Activated gamma-delta T cell (primary cell): ENCODE measurements around the gene RASGEF1B.
"Not testable (repeated sequence)": the region's sequence is repeated elsewhere in the genome, so short reads cannot be mapped to it uniquely, and the experiment has no call there.

Experiments used
- DNase-seq: peaks from one replicate; lab custom pipeline; 2025; lab: John Stamatoyannopoulos, UW

Gene RASGEF1B

DNA sequence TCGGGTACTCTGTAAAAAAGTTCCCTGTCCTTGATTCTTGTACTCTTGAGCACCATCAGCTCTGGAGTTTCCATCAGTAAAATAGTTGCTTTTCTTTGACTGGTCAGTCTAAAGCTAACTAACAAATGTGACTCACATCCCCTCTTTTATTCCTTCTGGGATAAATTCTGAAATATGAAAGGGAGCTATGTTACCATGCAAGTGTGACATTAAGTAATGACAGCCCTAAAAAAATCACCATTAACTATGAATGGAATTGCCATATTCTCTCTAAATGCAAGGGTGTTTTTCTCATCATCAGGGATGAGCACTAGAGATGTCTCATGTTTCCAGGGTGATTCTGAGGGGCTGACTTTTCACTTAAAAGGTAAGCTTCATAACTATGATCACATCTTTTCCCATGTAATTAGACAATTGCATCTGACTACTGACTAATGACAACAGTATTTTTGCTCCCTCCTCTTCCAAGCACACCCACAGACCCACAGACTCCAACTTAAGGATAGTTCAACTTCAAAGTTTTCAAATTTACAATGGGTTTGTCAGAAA lies 26.9 kb upstream of the RASGEF1B start:
- DNase-seq = no peak

DNA sequence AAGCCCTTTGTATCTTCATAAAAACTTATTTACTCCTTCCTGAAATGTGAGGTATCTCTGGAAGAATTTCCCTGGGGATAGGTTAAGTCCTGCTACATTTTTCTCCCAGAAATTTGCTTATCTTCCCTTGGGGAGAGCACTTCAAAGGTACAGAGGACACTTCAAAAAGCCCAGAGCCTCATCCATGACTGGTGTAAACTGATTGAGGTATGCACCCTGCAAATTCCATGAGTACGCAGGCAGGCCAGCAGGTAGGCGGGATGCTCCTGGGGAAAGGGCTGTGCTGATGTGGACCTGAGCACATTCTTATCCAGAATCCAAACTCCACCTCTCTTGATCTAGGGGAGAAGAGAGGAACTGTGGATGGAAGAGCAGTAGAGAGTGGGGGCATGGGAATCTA lies 26.3 kb upstream of the RASGEF1B start:
- no peak for DNase-seq

DNA sequence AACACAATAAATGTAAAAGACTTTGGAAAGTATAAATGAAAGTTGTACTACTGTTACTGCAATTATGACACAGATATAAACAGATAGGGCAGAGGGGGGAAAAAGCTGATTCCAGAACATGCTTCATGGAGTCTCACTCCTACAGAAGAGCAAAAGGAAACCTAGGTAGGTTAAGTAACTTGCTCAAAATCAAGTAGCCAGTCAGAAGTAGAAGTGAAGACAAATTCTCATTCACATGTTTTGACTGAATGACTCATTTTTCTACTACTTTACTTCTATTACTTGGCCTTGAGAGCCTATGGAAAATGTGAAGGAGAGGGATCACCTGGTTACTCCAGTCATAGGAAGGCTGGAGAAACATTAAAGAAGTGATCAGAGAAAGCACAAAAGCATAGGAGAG lies 23.6 kb upstream of the RASGEF1B start:
- no peak for DNase-seq

DNA sequence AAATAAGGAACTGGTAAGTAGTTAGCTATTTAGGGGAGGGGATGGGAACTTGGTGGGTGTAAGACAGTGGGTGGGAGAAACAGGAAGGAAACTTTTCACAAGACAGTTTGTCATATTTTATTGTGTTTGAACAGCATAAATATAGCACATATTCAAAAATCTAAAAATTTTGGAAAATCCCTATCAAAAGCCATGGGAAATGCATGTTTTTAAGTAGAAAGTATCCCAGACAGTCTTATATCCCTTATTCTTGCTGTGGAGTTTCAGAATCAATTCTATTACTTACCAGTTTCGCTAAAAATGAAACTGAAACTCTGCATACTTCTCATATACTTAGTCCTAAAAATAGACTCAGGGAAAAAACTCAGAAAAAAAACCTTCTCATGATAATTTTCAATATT lies 22.3 kb upstream of the RASGEF1B start:
- DNase-seq = no peak

DNA sequence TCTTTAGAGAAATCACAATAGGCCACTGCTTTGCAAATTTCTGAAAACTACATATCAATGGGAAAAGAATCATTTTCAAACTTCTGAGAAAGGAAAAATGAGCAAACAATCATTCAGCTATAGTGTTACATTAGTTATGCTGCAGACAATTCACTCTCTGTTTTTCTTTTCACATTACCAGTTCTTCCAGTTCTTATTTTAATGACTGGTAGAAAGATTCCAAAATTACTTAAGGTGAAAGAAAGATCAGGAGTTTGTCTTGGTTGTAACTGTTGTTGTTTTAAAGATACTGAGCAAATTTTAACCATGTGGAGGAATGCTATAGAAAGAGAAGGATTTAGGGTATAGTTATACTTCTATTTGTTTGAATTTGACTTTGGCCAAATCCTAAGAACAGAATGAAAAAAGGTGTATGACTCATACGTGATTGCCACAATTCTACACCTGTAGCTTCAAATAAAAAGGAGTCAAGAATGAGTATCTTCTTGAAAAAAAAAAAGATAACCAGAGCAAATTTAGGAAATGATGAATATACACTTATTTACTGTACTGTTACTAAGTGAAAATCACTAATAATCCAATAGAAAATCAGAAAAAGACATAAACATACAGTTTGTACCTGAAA lies 21.0 kb upstream of the RASGEF1B start:
- no peak for DNase-seq

DNA sequence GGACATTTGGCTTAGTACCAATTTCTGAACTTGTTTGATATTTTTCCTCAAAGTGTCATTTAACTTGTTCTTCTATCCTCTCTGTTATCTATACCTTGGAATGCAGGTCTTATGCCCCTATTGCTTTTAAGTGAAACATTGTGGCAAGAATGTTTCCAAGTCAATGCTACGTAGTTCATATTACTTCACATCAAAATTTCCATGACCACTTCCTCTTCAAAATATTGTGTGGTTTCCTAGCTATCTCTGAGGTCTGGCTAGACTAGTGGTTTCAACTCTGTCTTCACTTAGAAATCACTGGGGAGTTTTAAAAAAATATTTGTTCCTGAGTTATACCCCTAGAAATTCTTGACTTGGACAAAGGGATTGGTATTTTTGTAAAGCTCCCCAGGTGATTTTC lies 20.2 kb upstream of the RASGEF1B start:
- DNase-seq = no peak

DNA sequence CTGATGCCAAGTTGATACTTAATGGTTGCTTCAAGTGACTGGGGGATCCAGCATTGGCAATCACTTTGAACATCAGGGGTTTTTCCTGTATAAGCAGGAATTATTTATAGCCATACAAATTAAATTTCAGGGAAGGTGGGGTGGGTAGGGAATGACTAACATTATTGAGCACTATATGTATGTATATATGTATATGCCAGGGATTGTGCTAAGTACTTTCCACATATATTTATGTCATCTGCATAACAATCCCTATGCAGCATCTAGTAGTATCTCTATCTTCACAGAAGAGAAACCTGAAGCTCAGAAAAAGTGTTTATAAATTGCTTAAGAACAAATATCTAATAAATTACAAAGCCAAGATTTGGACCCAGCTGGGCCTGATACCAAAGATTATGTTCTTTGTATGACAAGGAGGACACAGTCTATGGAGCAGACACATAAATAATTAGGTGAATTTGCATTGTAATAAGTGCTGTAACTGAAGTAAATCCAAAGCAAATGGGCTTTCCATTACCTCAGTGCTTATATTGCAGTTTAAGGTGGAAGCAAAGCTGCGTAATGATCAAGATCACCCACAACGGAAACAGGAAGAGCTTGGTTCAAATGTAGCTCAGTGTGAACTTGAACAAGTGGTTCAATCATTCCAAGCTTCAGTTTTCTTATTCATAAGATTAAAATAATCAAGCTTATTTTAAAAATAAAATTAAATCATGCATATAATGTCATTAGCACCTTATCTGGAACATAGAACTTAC lies 18.9 kb upstream of the RASGEF1B start:
- no peak for DNase-seq

DNA sequence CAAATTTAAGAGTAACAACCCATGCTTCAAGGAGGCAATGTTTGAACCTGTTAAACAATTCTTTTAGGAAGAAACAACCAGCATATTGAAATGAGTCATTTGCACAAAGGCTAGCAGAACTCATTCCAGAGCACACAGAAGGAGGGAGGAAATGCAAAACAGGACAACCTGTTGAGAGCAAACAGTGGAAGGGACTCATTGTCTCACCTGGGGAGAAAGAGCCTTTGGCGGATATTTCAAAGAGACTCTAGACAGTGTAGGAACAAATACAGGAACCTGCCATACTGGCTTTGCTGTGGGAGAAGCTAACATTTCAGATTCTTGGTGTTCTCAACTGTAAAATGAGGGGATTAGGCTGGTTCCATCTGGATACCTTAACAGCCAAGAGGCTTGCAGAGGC lies 14.8 kb upstream of the RASGEF1B start:
- DNase-seq = no peak

DNA sequence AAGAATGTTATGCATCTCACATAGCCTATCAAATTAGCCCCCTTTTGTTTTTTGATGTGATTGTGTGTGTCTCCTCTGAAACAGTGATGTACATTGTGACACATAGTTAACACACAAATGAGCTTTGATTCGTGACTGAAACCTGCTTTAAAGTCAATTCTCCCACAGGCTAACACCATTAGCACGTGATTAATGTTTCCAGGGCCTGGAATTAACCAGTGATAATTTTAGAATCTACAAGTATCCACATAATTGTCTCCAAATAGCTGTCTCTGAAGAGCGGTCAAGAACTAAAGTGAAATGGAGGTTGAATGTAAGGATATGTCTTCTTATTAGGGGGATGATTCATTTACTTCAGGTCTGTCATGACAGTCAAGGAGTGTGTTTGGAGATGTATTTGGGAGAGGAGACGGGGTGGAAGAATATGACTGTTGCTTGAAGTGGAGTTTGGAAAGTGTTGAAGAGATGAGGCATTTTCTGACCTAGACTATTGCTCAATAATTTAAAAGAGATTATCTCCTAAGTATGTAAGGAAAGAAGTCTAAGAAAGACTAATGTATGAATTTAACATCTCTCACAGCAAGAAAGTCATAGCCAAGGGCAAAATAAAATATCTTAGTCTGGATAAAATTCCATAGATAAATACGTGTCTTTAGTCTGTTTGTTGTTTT lies 13.7 kb upstream of the RASGEF1B start:
- DNase-seq = no peak

DNA sequence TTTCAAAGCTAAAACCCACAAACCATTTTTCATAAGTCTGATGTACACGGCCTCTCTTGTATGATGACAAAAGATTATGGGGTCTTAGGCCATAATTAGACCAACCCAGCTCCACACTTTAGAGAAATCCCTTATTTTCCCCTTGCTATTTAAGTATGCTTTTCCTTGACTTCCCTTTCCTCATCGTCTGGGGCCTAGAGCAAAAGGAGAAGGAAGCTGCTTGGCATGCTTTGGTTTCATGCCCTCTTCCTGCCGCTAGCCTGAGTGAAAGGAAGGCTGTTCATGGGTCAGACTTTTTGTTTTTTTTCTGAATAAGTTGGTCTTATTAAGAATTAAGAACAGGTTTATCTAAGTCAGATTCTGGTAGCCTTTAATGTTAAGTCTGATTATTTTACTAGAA lies 10.6 kb upstream of the RASGEF1B start:
- no peak for DNase-seq

DNA sequence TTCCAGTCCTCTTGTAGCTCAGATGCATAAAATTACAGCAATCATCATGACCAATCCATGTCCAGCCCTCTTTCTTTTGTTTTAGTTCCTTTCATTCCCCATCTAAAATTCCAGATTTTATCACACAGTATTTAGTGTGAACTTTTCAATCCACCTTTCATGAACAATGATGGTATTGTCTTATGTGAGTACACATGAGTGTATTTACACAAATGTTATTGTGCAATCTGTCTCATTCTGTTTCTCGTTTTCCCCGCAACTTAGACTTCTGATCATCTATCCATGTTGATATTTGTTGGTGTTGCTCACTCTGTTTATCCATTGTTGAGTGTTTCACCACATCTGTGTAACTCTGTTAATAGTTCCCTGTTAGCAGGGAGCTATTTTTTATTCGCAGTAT lies 9.4 kb upstream of the RASGEF1B start:
- no peak for DNase-seq

DNA sequence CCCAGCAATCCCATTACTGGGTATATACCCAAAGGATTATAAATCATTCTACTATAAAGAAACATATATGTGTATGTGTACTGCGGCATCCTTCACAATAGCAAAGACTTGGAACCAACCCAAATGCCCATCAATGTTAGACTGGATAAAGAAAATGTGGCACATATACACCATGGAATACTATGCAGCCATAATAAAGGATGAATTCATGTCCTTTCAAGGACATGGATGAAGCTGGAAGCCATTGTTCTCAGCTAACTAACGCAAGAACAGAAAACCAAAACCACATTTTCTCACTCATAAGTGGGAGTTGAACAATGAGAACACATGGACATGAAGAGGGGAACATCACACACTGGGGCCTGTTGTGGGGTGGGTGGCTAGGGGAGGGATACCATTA lies 7.9 kb upstream of the RASGEF1B start:
- DNase-seq = not testable (repeated sequence)

DNA sequence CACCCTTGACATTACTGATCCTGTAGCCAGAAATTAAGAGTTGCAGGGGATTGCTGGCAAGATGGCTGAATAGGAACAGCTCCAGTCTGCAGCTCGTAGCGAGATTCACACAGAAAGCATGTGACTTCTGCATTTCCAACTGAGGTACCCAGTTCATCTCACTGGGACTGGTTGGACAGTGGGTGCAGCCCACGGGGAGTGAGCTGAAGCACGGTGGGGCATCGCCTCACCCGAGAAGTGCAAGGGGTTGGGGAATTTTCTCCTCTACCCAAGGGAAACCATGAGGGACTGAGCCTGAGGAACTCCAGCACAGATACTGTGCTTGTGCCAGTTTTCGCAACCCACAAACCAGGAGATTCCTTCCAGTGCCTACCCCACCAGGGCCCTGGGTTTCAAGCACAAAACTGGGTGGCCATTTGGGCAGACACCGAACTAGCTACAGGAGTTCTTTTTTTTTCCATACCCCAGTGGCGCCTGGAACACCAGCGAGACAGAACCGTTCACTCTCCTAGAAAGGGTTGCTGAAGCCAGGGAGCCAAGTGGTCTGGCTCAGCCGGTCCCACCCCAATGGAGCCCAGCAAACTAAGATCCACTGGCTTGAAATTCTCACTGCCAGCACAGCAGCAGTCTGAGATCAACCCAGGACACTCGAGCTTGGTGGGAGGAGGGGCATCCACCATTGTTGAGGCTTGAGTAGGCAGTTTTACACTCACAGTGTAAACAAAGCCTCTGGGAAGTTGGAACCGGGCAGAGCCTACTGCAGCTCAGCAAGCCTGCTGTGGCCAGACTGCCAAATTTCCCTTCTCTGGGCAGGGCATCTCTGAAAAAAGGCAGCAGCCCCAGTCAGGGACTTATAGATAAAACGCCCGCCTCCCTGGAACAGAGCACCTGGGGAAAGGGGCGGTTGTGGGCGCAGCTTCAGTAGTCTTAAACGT lies 1.9 kb upstream of the RASGEF1B start:
- DNase-seq = not testable (repeated sequence)

DNA sequence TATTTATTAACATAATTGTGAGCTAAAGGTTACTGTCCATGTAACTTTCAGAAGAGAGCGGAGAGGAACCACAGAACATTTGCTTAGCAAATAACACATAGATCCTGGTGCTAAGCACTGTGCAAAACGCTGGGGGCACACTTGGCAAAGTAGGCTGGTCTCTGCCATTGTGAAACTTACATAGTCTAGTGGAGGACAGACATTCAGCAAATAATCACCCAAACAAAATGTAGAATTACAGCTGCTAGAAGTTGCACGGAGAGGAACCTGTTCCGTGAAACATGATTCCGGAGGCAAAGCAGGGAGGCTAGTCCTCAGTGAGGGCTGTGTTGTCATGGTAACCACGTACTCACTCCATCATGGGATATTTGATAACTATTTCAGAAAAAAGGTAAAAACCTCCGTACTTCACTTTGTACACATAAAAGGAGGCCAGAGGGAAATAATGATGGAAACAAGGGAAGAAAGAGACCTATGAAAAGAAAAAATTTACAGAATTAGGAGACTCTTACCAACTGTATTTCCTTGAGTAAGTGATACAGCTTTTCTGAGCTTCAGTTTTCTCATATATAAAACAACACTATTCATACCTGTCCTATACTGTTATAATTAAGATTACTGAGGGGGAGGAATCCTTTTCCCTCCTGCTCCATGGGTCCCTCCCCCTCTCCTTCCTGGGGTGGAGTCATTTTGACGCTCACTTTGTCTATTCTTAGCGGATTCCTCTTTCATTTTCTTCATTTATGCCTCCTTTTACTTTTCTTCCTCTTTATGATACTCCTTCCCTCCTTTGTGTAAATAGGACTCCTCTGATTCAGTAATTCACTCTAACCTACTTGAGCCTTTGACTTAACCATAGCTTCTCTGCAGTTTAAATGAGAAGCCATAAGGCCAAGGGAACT lies 825 bp upstream of the RASGEF1B start:
- DNase-seq = no peak

DNA sequence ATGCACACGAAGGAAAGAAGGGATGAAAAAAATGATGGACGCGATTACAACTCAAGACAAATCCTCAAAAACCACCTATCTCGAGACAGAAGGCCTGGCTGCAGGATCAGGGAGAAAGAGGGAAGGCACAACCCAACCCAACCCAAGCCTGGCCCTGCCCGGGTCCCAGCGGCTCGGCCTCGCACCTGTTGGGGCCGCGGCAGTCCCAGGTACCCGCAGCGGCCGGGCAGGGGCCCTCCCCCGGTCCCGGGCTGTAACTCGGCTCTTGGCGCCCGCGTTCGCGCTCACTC lies 464 bp downstream of the RASGEF1B start:
- no peak for DNase-seq

DNA sequence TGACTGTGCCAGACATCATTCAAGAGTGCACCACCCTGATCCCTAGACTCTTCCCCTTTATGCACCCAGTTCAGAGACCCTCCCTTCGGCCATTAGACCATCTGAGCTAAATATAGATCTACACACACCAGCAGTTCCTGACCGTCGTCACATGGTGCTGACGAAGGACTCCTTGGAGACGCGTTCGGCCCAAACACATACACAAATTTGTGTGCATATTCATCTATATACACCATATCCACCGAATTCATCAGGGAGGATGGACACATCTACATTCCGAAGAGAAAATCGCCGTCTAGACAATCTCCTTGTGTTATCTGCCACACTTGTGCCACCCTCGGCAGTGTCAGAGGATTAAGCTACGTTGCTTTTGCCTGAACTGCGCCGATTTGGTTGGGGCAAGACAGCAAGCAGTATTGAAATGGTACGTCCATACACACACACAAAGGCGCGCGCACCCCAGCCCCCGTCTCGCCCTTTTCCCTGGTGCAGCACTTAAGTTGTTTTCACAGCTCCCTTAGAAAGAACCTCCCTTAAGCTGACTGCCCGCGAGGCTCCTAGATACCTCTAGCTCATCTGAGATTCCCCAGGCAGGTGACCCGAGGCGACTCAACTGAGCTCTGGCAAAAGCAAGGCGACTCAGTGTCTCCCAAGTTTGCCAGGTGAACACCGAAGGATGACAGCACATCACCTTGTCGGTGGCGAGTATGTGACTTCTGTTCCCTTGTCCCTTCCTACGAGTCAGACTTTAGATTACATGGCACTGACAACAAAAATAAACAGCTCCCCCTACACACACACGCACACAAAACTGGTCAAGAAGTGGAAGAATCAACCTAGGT lies 1.0 kb downstream of the RASGEF1B start:
- peak; percentile 15 for DNase-seq

DNA sequence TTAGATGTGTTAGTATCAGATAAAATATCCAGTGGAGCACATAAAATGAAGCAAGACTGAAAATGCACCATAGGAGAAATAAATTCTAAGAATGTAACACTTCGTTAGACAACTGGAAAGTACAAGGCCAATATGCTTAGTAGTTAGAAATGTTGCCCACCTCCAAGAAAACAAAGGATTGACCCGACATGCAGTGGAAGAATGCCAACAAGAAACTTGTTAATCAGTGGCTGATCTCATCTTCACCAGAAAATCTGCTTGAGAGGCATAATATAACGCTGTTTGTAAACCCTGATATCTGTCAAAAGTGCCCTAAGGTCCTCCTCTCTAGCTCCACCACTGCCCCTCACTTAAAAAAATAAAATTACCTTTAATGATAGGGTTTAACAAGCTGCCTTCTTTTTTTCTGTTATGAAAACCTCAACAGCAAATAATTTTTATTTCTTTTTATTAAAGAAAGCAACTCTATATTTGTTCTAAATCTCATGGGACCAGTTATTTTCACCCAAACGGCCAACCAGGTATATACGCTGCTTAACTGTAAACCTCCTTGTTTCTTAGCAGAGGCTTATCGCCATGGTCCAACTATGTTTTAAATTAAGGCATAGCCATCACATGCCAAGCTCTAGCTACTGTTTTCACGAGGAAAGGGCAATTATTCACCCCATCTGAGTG lies 1.8 kb downstream of the RASGEF1B start:
- no peak for DNase-seq

DNA sequence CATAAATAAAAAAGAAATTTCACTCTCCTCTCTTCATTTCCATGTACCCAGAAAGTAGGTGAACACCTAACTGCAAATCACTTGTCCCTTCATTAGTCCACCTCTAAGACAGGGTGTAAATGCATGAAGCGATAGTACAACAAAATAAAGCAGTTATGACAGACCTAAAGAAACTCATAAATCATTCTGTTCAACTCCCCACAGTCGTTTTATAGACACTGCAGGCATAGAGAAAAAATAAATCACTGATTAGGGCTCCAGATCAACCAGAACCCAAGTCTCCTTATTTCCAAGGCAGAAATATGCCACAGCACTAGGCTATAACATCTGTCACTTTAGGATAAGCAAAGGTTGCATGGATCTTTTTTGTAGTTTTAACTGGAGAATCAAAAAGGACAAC lies 3.0 kb downstream of the RASGEF1B start:
- DNase-seq = no peak

DNA sequence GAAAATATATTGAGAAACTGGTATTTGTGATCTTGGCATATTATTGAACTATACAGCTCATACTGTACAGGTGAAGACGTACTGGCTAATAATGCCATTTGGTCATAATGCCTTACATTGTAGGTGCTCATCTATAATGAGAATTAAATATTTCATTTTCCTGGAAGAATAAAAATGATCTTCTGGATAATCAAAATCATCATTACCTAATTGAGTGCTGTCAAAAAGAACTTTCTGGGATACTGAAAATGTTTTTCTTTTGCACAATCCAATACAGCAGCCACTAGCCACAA lies 4.1 kb downstream of the RASGEF1B start:
- DNase-seq = no peak
